ENCODE results near the gene SLC25A30. TPM values are rescaled to one million over a fixed set of nuclear protein-coding genes. Genes with fewer than 3 reads are reported as not detected.

SLC25A30 gene
- 12.5 TPM for total RNA-seq

- Histone ChIP-seq H3K27ac (ENCODE audit: low read depth, low read length) (peak within 1 kb of the TSS; percentile 91), H3K4me1 (ENCODE audit: control insufficient read depth in 3 of 3, insufficient read depth in 3 of 3, low read length in 3 of 3) (peaks cover 22 to 31% (median 27%) of the 10 kb centered on the region in 3 donors), H3K36me3 (ENCODE audit: control insufficient read depth in 3 of 3, insufficient read depth in 3 of 3, low read length in 3 of 3) (no peaks in the 10 kb centered on the region), H3K9me3 (ENCODE audit: control insufficient read depth in 3 of 3, low read length in 3 of 3) (no peaks in the 10 kb centered on the region), H3K4me3 (ENCODE audit: low read length in 3 of 3) (peak within 1 kb of the TSS; percentile 86 to 96 (median 95)), H3K27me3 (ENCODE audit: control insufficient read depth in 3 of 3, insufficient read depth in 3 of 3, low read length in 3 of 3) (no peaks in the 10 kb centered on the region), H3K9ac (ENCODE audit: low read depth in 1 of 3, low read length in 3 of 3) (peak within 1 kb of the TSS; percentile 87 to 94 (median 89))
Observed at GRCh38 chr13:45417790-45418534, at the start of gene SLC25A30. TSS of gene SLC25A30 (minus strand) at chr13:45418373. CDS start at chr13:45411425, 6,948 bp downstream.

GRCh38 chr13:45466359-45466758, 48.2 kb upstream of the SLC25A30 start:
- no peak overlapping the region for H3K27ac ChIP-seq (ENCODE audit: low read depth, low read length)
- H3K4me1 ChIP-seq (ENCODE audit: control insufficient read depth in 3 of 3, insufficient read depth in 3 of 3, low read length in 3 of 3) = peaks cover 18 to 28% (median 22%) of the 10 kb centered on the region in 3 donors

DNA sequence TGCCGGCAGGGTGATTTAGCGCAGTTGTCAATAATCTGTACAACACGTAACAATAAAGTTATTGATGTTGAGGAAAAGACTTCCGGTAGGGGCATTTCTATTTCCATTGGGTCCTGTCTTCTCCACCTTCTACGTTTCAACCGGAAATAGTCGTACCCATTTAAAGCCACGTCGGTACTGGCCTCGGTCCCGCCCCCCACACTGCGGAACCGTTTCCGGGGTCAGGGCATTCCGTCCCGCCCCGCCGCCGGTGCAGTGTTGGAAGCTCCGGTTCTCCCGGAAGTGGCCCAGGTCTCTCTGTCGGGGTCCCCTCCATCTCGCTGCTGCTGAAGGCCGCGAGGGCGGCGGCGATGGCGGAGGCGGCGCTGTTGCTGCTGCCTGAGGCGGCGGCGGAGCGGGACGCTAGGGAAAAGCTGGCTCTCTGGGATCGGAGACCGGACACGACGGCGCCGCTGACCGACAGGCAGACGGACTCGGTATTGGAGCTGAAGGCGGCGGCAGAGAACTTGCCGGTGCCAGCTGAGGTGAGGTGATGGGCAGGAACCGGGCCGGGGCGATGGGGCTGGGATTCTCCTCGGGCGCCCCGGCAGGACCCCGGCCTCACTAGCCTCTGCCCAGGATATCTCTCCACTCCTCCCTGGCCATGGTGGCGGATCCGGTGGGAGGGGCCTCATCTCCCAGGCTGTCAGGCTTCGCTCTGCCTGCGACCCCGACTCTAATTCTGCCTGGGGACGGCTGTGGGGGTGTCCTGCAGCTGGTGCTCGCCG, 46.7 kb upstream of the SLC25A30 start, which contains the start of gene COG3:
COG3 (plus strand) TSS at position 253 of the 767 bp plus-strand sequence; CDS start at position 351, 98 bp downstream.
- no peaks in the 10 kb centered on the region for H3K36me3 ChIP-seq (ENCODE audit: control insufficient read depth in 3 of 3, insufficient read depth in 3 of 3, low read length in 3 of 3)
- no peaks in the 10 kb centered on the region for H3K9me3 ChIP-seq (ENCODE audit: control insufficient read depth in 3 of 3, low read length in 3 of 3)
- peak within 1 kb of the TSS; percentile 90 for H3K27ac ChIP-seq (ENCODE audit: low read depth, low read length)
- peaks cover 18 to 28% (median 22%) of the 10 kb centered on the region in 3 donors for H3K4me1 ChIP-seq (ENCODE audit: control insufficient read depth in 3 of 3, insufficient read depth in 3 of 3, low read length in 3 of 3)
- peak within 1 kb of the TSS; percentile 73 to 96 (median 92) for H3K9ac ChIP-seq (ENCODE audit: low read depth in 1 of 3, low read length in 3 of 3)
- H3K4me3 ChIP-seq (ENCODE audit: low read length in 3 of 3) = peak within 1 kb of the TSS; percentile 88 to 95 (median 90)
- no peaks in the 10 kb centered on the region for H3K27me3 ChIP-seq (ENCODE audit: control insufficient read depth in 3 of 3, insufficient read depth in 3 of 3, low read length in 3 of 3)

More at GRCh38 chr13:45466359-45466758, 48.2 kb upstream of the SLC25A30 start:
- Histone ChIP-seq H3K9ac (ENCODE audit: low read depth in 1 of 3, low read length in 3 of 3) (peak overlapping the region in 1 of 3 donors; percentile 96), H3K9me3 (ENCODE audit: control insufficient read depth in 3 of 3, low read length in 3 of 3) (no peaks in the 10 kb centered on the region), H3K27me3 (ENCODE audit: control insufficient read depth in 3 of 3, insufficient read depth in 3 of 3, low read length in 3 of 3) (no peaks in the 10 kb centered on the region), H3K36me3 (ENCODE audit: control insufficient read depth in 3 of 3, insufficient read depth in 3 of 3, low read length in 3 of 3) (no peaks in the 10 kb centered on the region), H3K4me3 (ENCODE audit: low read length in 3 of 3) (no peak overlapping the region)

GRCh38 chr13:45464141-45464686, 46.0 kb upstream of the SLC25A30 start:
- peak overlapping the region; percentile 62 to 96 (median 70) for H3K9ac ChIP-seq (ENCODE audit: low read depth in 1 of 3, low read length in 3 of 3)
- peak overlapping the region; percentile 88 to 95 (median 90) for H3K4me3 ChIP-seq (ENCODE audit: low read length in 3 of 3)
- H3K27me3 ChIP-seq (ENCODE audit: control insufficient read depth in 3 of 3, insufficient read depth in 3 of 3, low read length in 3 of 3) = no peaks in the 10 kb centered on the region
- no peaks in the 10 kb centered on the region for H3K36me3 ChIP-seq (ENCODE audit: control insufficient read depth in 3 of 3, insufficient read depth in 3 of 3, low read length in 3 of 3)
- peak overlapping the region; percentile 90 for H3K27ac ChIP-seq (ENCODE audit: low read depth, low read length)
- peaks cover 18 to 28% (median 22%) of the 10 kb centered on the region in 3 donors for H3K4me1 ChIP-seq (ENCODE audit: control insufficient read depth in 3 of 3, insufficient read depth in 3 of 3, low read length in 3 of 3)
- H3K9me3 ChIP-seq (ENCODE audit: control insufficient read depth in 3 of 3, low read length in 3 of 3) = no peaks in the 10 kb centered on the region

- no peak overlapping the region for H3K27ac ChIP-seq (ENCODE audit: low read depth, low read length)
- no peaks in the 10 kb centered on the region for H3K36me3 ChIP-seq (ENCODE audit: control insufficient read depth in 3 of 3, insufficient read depth in 3 of 3, low read length in 3 of 3)
- H3K9ac ChIP-seq (ENCODE audit: low read depth in 1 of 3, low read length in 3 of 3) = no peak overlapping the region
- no peaks in the 10 kb centered on the region for H3K27me3 ChIP-seq (ENCODE audit: control insufficient read depth in 3 of 3, insufficient read depth in 3 of 3, low read length in 3 of 3)
- H3K4me3 ChIP-seq (ENCODE audit: low read length in 3 of 3) = no peak overlapping the region
- no peaks in the 10 kb centered on the region for H3K4me1 ChIP-seq (ENCODE audit: control insufficient read depth in 3 of 3, insufficient read depth in 3 of 3, low read length in 3 of 3)
- peaks cover 0 to 1% (median 0%) of the 10 kb centered on the region in 3 donors for H3K9me3 ChIP-seq (ENCODE audit: control insufficient read depth in 3 of 3, low read length in 3 of 3)
Observed at GRCh38 chr13:45456196-45456972, 38.2 kb upstream of the SLC25A30 start.

- Histone ChIP-seq H3K9me3 (ENCODE audit: control insufficient read depth in 3 of 3, low read length in 3 of 3) (peaks cover 0 to 1% (median 0%) of the 10 kb centered on the region in 3 donors), H3K4me1 (ENCODE audit: control insufficient read depth in 3 of 3, insufficient read depth in 3 of 3, low read length in 3 of 3) (no peaks in the 10 kb centered on the region), H3K27ac (ENCODE audit: low read depth, low read length) (no peak overlapping the region), H3K9ac (ENCODE audit: low read depth in 1 of 3, low read length in 3 of 3) (no peak overlapping the region), H3K36me3 (ENCODE audit: control insufficient read depth in 3 of 3, insufficient read depth in 3 of 3, low read length in 3 of 3) (no peaks in the 10 kb centered on the region), H3K4me3 (ENCODE audit: low read length in 3 of 3) (no peak overlapping the region), H3K27me3 (ENCODE audit: control insufficient read depth in 3 of 3, insufficient read depth in 3 of 3, low read length in 3 of 3) (no peaks in the 10 kb centered on the region)
Observed at GRCh38 chr13:45454204-45454603, 36.0 kb upstream of the SLC25A30 start.

- no peak overlapping the region for H3K4me3 ChIP-seq (ENCODE audit: low read length in 3 of 3)
- H3K4me1 ChIP-seq (ENCODE audit: control insufficient read depth in 3 of 3, insufficient read depth in 3 of 3, low read length in 3 of 3) = no peaks in the 10 kb centered on the region
- H3K9ac ChIP-seq (ENCODE audit: low read depth in 1 of 3, low read length in 3 of 3) = no peak overlapping the region
- no peaks in the 10 kb centered on the region for H3K36me3 ChIP-seq (ENCODE audit: control insufficient read depth in 3 of 3, insufficient read depth in 3 of 3, low read length in 3 of 3)
- H3K9me3 ChIP-seq (ENCODE audit: control insufficient read depth in 3 of 3, low read length in 3 of 3) = no peaks in the 10 kb centered on the region
- no peaks in the 10 kb centered on the region for H3K27me3 ChIP-seq (ENCODE audit: control insufficient read depth in 3 of 3, insufficient read depth in 3 of 3, low read length in 3 of 3)
- H3K27ac ChIP-seq (ENCODE audit: low read depth, low read length) = no peak overlapping the region
Observed at GRCh38 chr13:45451282-45451681, 33.1 kb upstream of the SLC25A30 start.

GRCh38 chr13:45448965-45449559, 30.9 kb upstream of the SLC25A30 start:
- Histone ChIP-seq H3K4me3 (ENCODE audit: low read length in 3 of 3) (no peak overlapping the region), H3K36me3 (ENCODE audit: control insufficient read depth in 3 of 3, insufficient read depth in 3 of 3, low read length in 3 of 3) (no peaks in the 10 kb centered on the region), H3K27ac (ENCODE audit: low read depth, low read length) (no peak overlapping the region), H3K9ac (ENCODE audit: low read depth in 1 of 3, low read length in 3 of 3) (no peak overlapping the region), H3K4me1 (ENCODE audit: control insufficient read depth in 3 of 3, insufficient read depth in 3 of 3, low read length in 3 of 3) (no peaks in the 10 kb centered on the region), H3K9me3 (ENCODE audit: control insufficient read depth in 3 of 3, low read length in 3 of 3) (no peaks in the 10 kb centered on the region), H3K27me3 (ENCODE audit: control insufficient read depth in 3 of 3, insufficient read depth in 3 of 3, low read length in 3 of 3) (no peaks in the 10 kb centered on the region)

DNA sequence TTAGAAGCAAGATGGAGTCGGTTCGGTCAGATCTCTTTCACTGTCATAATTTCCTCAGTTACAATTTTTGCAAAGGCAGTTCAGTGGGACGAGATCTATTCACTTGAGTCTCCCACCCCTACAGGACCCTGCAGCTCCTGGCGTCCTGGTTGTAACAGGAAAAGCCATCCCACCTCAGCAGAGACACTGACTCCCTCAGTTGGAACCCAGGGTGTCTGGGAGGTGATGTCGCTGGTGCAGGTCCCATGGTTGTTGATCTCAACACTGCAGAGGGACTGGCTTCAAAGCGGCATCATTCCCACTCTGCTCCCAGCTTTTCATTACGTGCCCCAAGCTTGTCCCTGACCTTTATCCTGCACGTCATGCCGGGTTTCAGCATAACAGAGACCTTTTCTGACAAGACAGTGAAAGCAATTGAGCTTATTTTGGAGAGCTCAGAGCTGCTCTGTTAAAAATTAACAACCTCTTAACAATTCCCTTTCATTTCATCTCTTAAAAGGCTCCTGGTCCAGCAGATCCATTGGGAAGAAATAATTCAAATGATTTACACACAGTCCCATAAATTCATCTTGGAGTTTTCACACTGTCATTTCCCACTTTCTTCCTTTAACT, 29.0 kb upstream of the SLC25A30 start:
- Histone ChIP-seq H3K27ac (ENCODE audit: low read depth, low read length) (no peak overlapping the region), H3K4me3 (ENCODE audit: low read length in 3 of 3) (no peak overlapping the region), H3K27me3 (ENCODE audit: control insufficient read depth in 3 of 3, insufficient read depth in 3 of 3, low read length in 3 of 3) (no peaks in the 10 kb centered on the region), H3K9ac (ENCODE audit: low read depth in 1 of 3, low read length in 3 of 3) (no peak overlapping the region), H3K9me3 (ENCODE audit: control insufficient read depth in 3 of 3, low read length in 3 of 3) (no peaks in the 10 kb centered on the region), H3K4me1 (ENCODE audit: control insufficient read depth in 3 of 3, insufficient read depth in 3 of 3, low read length in 3 of 3) (no peaks in the 10 kb centered on the region), H3K36me3 (ENCODE audit: control insufficient read depth in 3 of 3, insufficient read depth in 3 of 3, low read length in 3 of 3) (no peaks in the 10 kb centered on the region)

All from skeletal muscle tissue (tissue), 4 donors.